Mucosa of descending colon (tissue), 3 donors: Measurements from ENCODE around the gene MROH2A. TPM values are rescaled to one million over a fixed set of nuclear protein-coding genes. Genes with fewer than 3 reads are reported as not detected.

Experiments used
- ATAC-seq: fragments of 200-7000 bp; cut with Tn5 transposase; one replicate; pipeline ENCODE4 v1.9.1; 2020; ENCODE audit warnings: mild to moderate bottlenecking, moderate library complexity
- DNase-seq, 3 donors: peaks; one replicate each; pipeline ENCODE4 v3.0.0-alpha.2; 2020
- H3K36me3 ChIP-seq: fragments of 200-600 bp; one replicate; pipeline ENCODE4 v1.8.0; 2021; ENCODE audit warnings: low read depth, mild to moderate bottlenecking
- H3K4me1 ChIP-seq: fragments of 200-600 bp; one replicate; pipeline ENCODE4 v1.8.0; 2021; ENCODE audit warnings: low read depth, mild to moderate bottlenecking
- H3K4me3 ChIP-seq: fragments of 200-600 bp; one replicate; pipeline ENCODE4 v1.8.0; 2021; ENCODE audit warnings: mild to moderate bottlenecking
- H3K9me3 ChIP-seq: fragments of 200-600 bp; one replicate; pipeline ENCODE4 v1.8.0; 2021; ENCODE audit warnings: mild to moderate bottlenecking
- CTCF ChIP-seq: fragments of 200-600 bp; IDR thresholded peaks from one replicate; pipeline ENCODE4 v1.8.0; 2022; ENCODE audit warnings: antibody characterized with exemption, mild to moderate bottlenecking
- intact Hi-C, 2 donors: fragments of 100-400 bp; cut with DNase I in 1 of 2; cut with micrococcal nuclease in 1 of 2; formaldehyde crosslinking; loops; one replicate each; pipeline versions ENCODE4 v1.11.0 to v1.11.1; 2022; cut with DNase I, micrococcal nuclease
- total RNA-seq, 3 donors: library from RNA; stranded (reverse); fragmentation: NEBNext Ultra II Directional in 2 of 3; extraction: Animal tissue kit (Norgen Biotek cat#: 25700) in 2 of 3; gene quantifications; one replicate each; pipeline versions ENCODE4 v1.2.1 to v1.2.4, GENCODE V29; 2021 to 2023
- donor health status: DM: no; HTN: no; CAD: no; lungs with moderate emphysema.
- donor health status: DM: no; HTN: no; CAD: no.
- donor health status: DM: no; HTN: yes; CAD: no.

MROH2A gene
- total RNA-seq, 3 donors from 2014 or later = 0.20 TPM; not detected in 2

- Histone ChIP-seq H3K36me3 (no peaks in the 10 kb centered on the region), H3K9me3 (no peaks in the 10 kb centered on the region), H3K4me1 (no peaks in the 10 kb centered on the region), H3K4me3 (no peak overlapping the region)
- ATAC-seq = no peak
- no peak for TF ChIP-seq CTCF
- peak in 1 of 3 donors; percentile 7 for DNase-seq
- intact Hi-C loops = no loop called here
Observed at GRCh38 chr2:233816334-233816733, 38.2 kb downstream of the MROH2A start.

GRCh38 chr2:233816771-233817170 lies 38.6 kb downstream of the MROH2A start:
- intact Hi-C loops = no loop called here
- Histone ChIP-seq H3K4me1 (no peaks in the 10 kb centered on the region), H3K9me3 (no peaks in the 10 kb centered on the region), H3K4me3 (no peak overlapping the region), H3K36me3 (no peaks in the 10 kb centered on the region)
- no peak for ATAC-seq
- DNase-seq = peak in 1 of 3 donors; percentile 16
- TF ChIP-seq CTCF = no peak

GRCh38 chr2:233817361-233817911 lies 39.3 kb downstream of the MROH2A start:
- Histone ChIP-seq H3K4me1 (no peaks in the 10 kb centered on the region), H3K9me3 (no peaks in the 10 kb centered on the region), H3K4me3 (no peak overlapping the region), H3K36me3 (no peaks in the 10 kb centered on the region)
- DNase-seq (no peak), ATAC-seq (peak; percentile 14)
- intact Hi-C loops = no loop called here
- TF ChIP-seq CTCF = no peak

GRCh38 chr2:233817995-233818638 lies 40.0 kb downstream of the MROH2A start:
- TF ChIP-seq CTCF = no peak
- Histone ChIP-seq H3K9me3 (no peaks in the 10 kb centered on the region), H3K4me3 (no peak overlapping the region), H3K36me3 (no peaks in the 10 kb centered on the region), H3K4me1 (no peaks in the 10 kb centered on the region)
- intact Hi-C loops = no loop called here
- ATAC-seq (peak; percentile 52), DNase-seq (no peak)

- intact Hi-C loops = no loop called here
- Histone ChIP-seq H3K4me1 (no peaks in the 10 kb centered on the region), H3K4me3 (no peak overlapping the region), H3K9me3 (no peaks in the 10 kb centered on the region), H3K36me3 (no peaks in the 10 kb centered on the region)
- no peak for DNase-seq
- no peak for ATAC-seq
- no peak for TF ChIP-seq CTCF
Observed at GRCh38 chr2:233818639-233819621, 40.8 kb downstream of the MROH2A start.
